KMS-11 (cell line): Measurements from ENCODE around the gene ORAI3.

ENCODE experiments used
- H2AFZ ChIP-seq: fragments of 200-600 bp; sonication (generic); 2 replicates; pipeline ENCODE4 v1.6.1; 2016; ENCODE audit warnings: antibody characterized with exemption, mixed run types, low read depth
- H3K27ac ChIP-seq: fragments of 200-600 bp; sonication (generic); 2 replicates; pipeline ENCODE4 v1.6.1; 2016; ENCODE audit warnings: mild to moderate bottlenecking, mixed run types
- H3K27me3 ChIP-seq: fragments of 200-600 bp; sonication (generic); 2 replicates; pipeline ENCODE4 v1.6.1; 2017; ENCODE audit warnings: mild to moderate bottlenecking, low read depth, mixed run types, moderate library complexity; ENCODE audit not compliant: insufficient read depth
- H3K36me3 ChIP-seq: fragments of 200-600 bp; sonication (generic); 2 replicates; pipeline ENCODE4 v1.6.1; 2017; ENCODE audit warnings: mild to moderate bottlenecking, mixed run types; ENCODE audit not compliant: insufficient read depth
- H3K4me1 ChIP-seq: fragments of 200-600 bp; sonication (generic); 2 replicates; pipeline ENCODE4 v1.6.1; 2016; ENCODE audit warnings: mild to moderate bottlenecking, low read depth, mixed run types; ENCODE audit not compliant: poor library complexity, severe bottlenecking
- H3K4me2 ChIP-seq: fragments of 200-600 bp; sonication (generic); 2 replicates; pipeline ENCODE4 v1.7.0; 2016; ENCODE audit warnings: mild to moderate bottlenecking, mixed run types
- H3K4me3 ChIP-seq: fragments of 200-600 bp; sonication (generic); IDR thresholded peaks from 2 replicates; pipeline ENCODE4 v1.6.1; 2017; ENCODE audit warnings: low read depth, low read length, mixed read lengths; ENCODE audit not compliant: insufficient read depth
- H3K79me2 ChIP-seq: fragments of 200-600 bp; sonication (generic); 2 replicates; pipeline ENCODE4 v1.6.1; 2016; ENCODE audit warnings: low read depth, mixed run types; ENCODE audit not compliant: insufficient read depth
- H3K9ac ChIP-seq: fragments of 200-600 bp; sonication (generic); 2 replicates; pipeline ENCODE4 v1.6.1; 2016; ENCODE audit warnings: mild to moderate bottlenecking, mixed run types
- H4K20me1 ChIP-seq: fragments of 200-600 bp; sonication (generic); 2 replicates; pipeline ENCODE4 v1.6.1; 2016; ENCODE audit warnings: mild to moderate bottlenecking, mixed run types; ENCODE audit not compliant: insufficient read depth
- TF ChIP-seq, protein P1 (sequence below): fragments of 200-600 bp; sonication (generic); conservative IDR thresholded peaks from 2 replicates; pipeline ENCODE4 v1.6.1; 2017; ENCODE audit warnings: low read depth, mild to moderate bottlenecking, antibody characterized with exemption, low read length, moderate library complexity, mixed read lengths

ORAI3 gene

GRCh38 chr16:30984669-30985400 lies 36.0 kb downstream of the ORAI3 start, which contains the start of gene HSD3B7:
TSS of gene HSD3B7 (plus strand) at chr16:30985207. CDS start at chr16:30985659, 452 bp downstream.
- Histone ChIP-seq H3K4me3 (no peak within 1 kb of the TSS), H3K4me2 (no peak within 1 kb of the TSS), H3K79me2 (no peaks in the 10 kb centered on the region)

GRCh38 chr16:30985401-30986128 lies 36.7 kb downstream of the ORAI3 start:
- H2AFZ ChIP-seq, result no peak overlapping the region
- no peaks in the 10 kb centered on the region for H3K79me2 ChIP-seq
- no peaks in the 10 kb centered on the region for H3K4me1 ChIP-seq
- TF ChIP-seq, protein P1, sequence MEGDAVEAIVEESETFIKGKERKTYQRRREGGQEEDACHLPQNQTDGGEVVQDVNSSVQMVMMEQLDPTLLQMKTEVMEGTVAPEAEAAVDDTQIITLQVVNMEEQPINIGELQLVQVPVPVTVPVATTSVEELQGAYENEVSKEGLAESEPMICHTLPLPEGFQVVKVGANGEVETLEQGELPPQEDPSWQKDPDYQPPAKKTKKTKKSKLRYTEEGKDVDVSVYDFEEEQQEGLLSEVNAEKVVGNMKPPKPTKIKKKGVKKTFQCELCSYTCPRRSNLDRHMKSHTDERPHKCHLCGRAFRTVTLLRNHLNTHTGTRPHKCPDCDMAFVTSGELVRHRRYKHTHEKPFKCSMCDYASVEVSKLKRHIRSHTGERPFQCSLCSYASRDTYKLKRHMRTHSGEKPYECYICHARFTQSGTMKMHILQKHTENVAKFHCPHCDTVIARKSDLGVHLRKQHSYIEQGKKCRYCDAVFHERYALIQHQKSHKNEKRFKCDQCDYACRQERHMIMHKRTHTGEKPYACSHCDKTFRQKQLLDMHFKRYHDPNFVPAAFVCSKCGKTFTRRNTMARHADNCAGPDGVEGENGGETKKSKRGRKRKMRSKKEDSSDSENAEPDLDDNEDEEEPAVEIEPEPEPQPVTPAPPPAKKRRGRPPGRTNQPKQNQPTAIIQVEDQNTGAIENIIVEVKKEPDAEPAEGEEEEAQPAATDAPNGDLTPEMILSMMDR, result no peak
- no peaks in the 10 kb centered on the region for H4K20me1 ChIP-seq
- no peak overlapping the region for H3K27ac ChIP-seq
- H3K4me3 ChIP-seq, result no peak overlapping the region
- no peak overlapping the region for H3K4me2 ChIP-seq
- no peak overlapping the region for H3K9ac ChIP-seq
- no peaks in the 10 kb centered on the region for H3K36me3 ChIP-seq
- no peaks in the 10 kb centered on the region for H3K27me3 ChIP-seq

More at GRCh38 chr16:30984669-30985400, 36.0 kb downstream of the ORAI3 start, which contains the start of gene HSD3B7:
- no peaks in the 10 kb centered on the region for H4K20me1 ChIP-seq
- TF ChIP-seq, protein P1, result peak; percentile 90
- no peaks in the 10 kb centered on the region for H3K27me3 ChIP-seq
- H3K9ac ChIP-seq, result no peak within 1 kb of the TSS
- H3K27ac ChIP-seq, result no peak within 1 kb of the TSS
- H2AFZ ChIP-seq, result no peak within 1 kb of the TSS
- no peaks in the 10 kb centered on the region for H3K36me3 ChIP-seq
- H3K4me1 ChIP-seq, result no peaks in the 10 kb centered on the region

DNA sequence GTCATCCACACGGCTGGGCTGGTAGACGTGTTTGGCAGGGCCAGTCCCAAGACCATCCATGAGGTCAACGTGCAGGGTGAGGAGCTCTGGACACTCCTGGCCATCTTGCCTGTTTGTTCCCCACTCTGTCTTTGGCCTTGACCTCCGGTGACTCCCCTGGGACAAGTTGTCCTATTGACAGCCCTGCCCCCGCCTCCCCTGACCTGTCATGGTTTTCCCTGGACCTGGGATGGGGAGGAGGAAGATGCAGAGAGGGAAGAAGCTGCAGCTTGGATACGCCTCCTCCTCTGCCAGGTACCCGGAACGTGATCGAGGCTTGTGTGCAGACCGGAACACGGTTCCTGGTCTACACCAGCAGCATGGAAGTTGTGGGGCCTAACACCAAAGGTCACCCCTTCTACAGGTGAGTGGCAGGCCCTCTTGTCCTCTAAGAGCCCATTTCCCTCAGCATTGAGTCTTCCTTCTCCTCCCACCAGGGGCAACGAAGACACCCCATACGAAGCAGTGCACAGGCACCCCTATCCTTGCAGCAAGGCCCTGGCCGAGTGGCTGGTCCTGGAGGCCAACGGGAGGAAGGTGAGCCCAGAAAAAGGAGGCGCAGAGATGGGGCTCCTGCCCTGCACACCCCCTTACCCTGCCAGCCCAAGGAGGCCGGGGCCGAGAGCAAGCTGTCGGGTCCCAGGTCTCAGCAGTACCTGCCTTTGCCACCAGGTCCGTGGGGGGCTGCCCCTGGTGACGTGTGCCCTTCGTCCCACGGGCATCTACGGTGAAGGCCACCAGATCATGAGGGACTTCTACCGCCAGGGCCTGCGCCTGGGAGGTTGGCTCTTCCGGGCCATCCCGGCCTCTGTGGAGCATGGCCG lies 37.5 kb downstream of the ORAI3 start:
- Histone ChIP-seq H3K4me2 (no peak overlapping the region), H3K4me3 (no peak overlapping the region), H4K20me1 (no peaks in the 10 kb centered on the region), H2AFZ (no peak overlapping the region), H3K4me1 (no peaks in the 10 kb centered on the region), H3K27ac (no peak overlapping the region), H3K9ac (no peak overlapping the region), H3K36me3 (no peaks in the 10 kb centered on the region), H3K27me3 (no peaks in the 10 kb centered on the region), H3K79me2 (no peaks in the 10 kb centered on the region)
- TF ChIP-seq, protein P1, result no peak

DNA sequence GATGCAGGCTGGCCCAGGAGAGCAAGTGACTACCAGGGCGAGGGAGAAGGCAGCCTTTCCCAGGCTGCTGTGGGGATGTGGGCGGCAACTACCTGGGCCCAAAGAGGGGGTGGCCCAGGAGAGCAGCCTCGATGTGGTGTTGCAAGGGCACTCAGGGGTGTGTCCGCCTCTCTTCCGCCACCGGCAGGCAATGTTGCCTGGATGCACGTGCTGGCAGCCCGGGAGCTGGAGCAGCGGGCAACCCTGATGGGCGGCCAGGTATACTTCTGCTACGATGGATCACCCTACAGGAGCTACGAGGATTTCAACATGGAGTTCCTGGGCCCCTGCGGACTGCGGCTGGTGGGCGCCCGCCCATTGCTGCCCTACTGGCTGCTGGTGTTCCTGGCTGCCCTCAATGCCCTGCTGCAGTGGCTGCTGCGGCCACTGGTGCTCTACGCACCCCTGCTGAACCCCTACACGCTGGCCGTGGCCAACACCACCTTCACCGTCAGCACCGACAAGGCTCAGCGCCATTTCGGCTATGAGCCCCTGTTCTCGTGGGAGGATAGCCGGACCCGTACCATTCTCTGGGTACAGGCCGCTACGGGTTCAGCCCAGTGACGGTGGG lies 38.8 kb downstream of the ORAI3 start:
- H3K27ac ChIP-seq, result no peak overlapping the region
- no peaks in the 10 kb centered on the region for H4K20me1 ChIP-seq
- no peak overlapping the region for H3K9ac ChIP-seq
- H3K4me1 ChIP-seq, result no peaks in the 10 kb centered on the region
- H3K36me3 ChIP-seq, result no peaks in the 10 kb centered on the region
- no peaks in the 10 kb centered on the region for H3K79me2 ChIP-seq
- H3K27me3 ChIP-seq, result no peaks in the 10 kb centered on the region
- no peak overlapping the region for H3K4me3 ChIP-seq
- H3K4me2 ChIP-seq, result no peak overlapping the region
- TF ChIP-seq, protein P1, result no peak
- no peak overlapping the region for H2AFZ ChIP-seq
